H54 (cell line): Measurements from ENCODE around the gene CASP5.
A peak's percentile ranks its signal among the peaks of the same experiment; 100 is the strongest.
"Not testable (repeated sequence)": the region's sequence is repeated elsewhere in the genome, so short reads cannot be mapped to it uniquely, and the experiment has no call there.

Experiments
- DNase-seq: peaks from one replicate; pipeline ENCODE4 v3.0.0; 2011; ENCODE audit warnings: low spot score, mixed read lengths; ENCODE audit not compliant: insufficient read length
- FAIRE-seq: peaks from 3 replicates; lab custom pipeline; 2011; peaks lifted over from hg19 to GRCh38; lab: Jason Lieb, UNC
- POLR2A ChIP-seq: IDR thresholded peaks from 2 replicates; pipeline ENCODE4 v1.6.1; 2011; ENCODE audit warnings: low read depth, mild to moderate bottlenecking, low read length

Gene CASP5

GRCh38 chr11:105045676-105046296 lies 22.8 kb upstream of the CASP5 start:
- FAIRE-seq = no peak
- no peak for DNase-seq

GRCh38 chr11:105044557-105045524 lies 21.9 kb upstream of the CASP5 start, which contains the start of gene CARD16:
Gene CARD16 (minus strand): TSS chr11:105045335. CDS start chr11:105045297, 38 bp downstream.
- peak; percentile 36 for FAIRE-seq
- not testable (repeated sequence) for DNase-seq

More at GRCh38 chr11:105045676-105046296, 22.8 kb upstream of the CASP5 start:
- no peak for TF ChIP-seq POLR2A

GRCh38 chr11:105042178-105042577 lies 19.2 kb upstream of the CASP5 start:
- no peak for TF ChIP-seq POLR2A
- FAIRE-seq (no peak), DNase-seq (no peak)

DNA sequence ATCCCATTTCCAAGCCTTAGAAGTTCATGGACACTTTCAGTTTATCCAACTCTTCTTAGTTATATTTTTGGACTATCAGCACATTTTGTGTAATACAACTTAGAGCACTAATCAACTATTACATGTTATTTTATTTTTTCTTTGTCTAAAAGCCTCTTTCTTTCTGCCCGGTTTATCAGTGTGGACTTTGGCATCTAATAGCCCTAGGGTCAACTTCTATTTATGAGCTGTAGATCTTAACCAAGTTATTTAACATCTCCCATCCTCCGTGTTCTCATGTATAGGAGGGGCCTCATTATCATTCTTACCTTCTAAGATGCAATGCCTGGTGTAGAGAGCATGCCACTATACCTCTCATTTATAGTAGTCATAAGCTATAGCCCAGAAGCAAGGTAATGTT lies 17.7 kb upstream of the CASP5 start:
- DNase-seq = no peak
- FAIRE-seq = no peak
- TF ChIP-seq POLR2A = no peak

DNA sequence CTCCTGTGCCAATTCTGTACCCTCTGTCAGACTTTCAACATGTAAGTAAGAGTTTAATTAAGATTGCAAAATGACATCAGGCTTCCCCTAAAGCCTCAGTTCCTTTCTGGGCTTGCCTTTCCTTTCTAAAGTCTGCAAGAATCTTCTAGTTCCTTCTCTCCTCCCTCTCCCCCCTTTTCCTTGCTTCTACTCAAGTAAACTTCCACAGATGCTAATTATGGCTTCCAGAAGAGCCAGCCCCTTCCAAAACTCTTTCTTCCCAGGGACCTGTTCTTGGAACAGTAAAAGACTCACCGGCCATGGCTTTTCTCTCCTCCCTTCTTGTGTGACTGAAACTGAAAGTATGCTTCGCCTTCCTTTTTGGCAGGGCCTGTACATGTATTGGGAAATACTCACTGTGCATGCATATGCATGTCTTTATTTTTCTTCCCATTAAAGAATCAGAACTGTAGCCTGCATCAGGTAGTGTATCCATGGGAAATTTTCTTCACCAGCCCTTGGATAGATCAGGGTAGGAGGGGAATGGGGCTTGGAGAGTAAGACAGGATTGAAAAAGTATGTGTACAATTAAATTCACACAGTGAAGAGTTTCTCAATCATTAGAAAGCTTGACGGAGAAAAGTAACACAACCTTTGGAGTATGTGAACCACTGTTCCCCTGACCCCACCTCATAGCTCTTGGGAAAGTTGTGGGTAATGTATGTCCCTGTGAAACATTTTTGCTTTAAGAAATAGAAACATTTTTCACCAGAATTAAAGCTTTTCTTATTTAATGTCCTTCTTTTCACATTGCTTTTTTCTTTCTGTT lies 12.0 kb upstream of the CASP5 start, which contains the start of gene CASP1:
Gene CASP1, minus strand, starts transcription at position 332 of the 808 bp plus-strand sequence. Its CDS starts 31 bp downstream, at position 301.
- peak; percentile 50 for FAIRE-seq
- no peak for TF ChIP-seq POLR2A
- no peak for DNase-seq

- DNase-seq, FAIRE-seq: not testable (repeated sequence)
Observed at GRCh38 chr11:105034388-105034787, 11.4 kb upstream of the CASP5 start.

DNA sequence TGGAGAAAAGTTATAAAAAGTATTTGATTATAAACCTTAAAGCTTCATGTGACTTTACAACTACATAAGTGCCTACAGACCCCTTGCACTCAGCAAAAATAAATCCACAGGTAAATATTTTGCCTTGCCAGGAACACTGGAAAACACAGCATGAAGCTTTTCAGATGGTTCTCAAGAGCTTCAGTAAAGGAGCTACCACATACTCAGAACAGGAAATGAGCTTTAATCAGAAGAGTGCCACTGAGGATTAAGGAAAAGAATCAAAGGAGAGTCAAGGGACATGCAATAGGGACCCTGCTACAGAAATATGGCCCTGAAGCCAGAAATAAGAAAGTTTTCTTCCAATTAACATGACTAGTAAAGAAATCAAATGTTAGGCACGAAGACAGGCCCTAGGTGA lies 10.8 kb upstream of the CASP5 start:
- FAIRE-seq = no peak
- no peak for TF ChIP-seq POLR2A
- DNase-seq = no peak

DNA sequence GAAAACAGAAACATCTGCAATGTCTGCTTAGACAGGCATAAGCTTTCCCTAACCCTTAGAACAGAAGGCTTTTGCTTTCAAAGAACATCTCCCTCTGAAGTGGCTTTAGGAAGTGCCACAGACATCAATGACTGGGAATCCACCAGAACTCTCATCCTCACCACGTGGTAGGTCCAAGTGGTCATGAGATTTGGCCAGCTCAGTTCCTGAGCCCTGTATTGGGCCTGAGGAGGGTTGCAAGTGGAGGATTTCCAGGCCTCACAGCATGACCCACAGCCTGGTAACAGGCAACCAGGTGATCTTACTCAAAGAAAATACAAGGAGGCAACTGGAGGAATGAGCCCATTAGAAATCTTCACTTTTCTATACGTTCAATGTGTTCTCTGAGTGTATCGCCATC lies 10.4 kb upstream of the CASP5 start:
- no peak for TF ChIP-seq POLR2A
- FAIRE-seq (no peak), DNase-seq (no peak)

GRCh38 chr11:105032495-105032894 lies 9.5 kb upstream of the CASP5 start:
- DNase-seq (no peak), FAIRE-seq (no peak)
- TF ChIP-seq POLR2A = no peak

DNA sequence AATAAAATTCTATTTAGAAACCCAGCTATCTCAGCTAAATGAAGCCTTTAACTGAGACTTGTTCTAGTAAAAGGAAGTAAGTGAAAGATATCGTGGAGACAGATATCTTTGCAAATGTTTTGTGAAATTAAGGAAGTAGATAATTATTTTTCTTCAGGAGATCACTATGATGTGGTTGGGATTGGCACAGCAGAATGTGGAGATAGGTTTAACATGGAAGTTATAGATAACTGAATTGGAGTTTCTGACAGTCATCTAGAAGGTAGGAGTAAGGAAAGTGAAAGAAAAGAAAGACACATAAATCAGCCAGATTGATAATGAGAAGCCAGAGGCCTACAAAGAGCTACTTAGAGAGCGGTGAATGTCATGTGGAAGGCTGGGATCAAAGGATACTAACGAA lies 4.7 kb upstream of the CASP5 start:
- FAIRE-seq (no peak), DNase-seq (no peak)
- no peak for TF ChIP-seq POLR2A

DNA sequence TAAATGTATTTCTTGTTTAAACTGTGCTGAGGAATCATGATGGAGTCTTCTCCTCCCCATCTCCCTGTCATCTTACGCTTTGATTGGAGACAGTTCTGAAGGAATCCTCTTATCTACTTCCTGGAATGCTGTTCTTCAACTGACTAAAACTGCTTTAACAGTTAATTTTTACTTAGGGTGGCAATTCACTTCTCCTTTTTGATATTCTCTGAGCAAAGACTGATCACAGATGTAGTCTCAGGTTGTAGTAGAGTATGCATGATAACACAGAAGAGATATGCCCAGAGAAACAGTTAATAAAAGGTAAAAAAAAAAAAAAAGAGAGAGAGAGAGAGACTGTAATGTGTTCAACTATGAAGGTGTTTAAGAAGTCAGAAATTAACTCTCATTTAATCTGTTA lies 1.4 kb upstream of the CASP5 start:
- no peak for TF ChIP-seq POLR2A
- DNase-seq (no peak), FAIRE-seq (no peak)

DNA sequence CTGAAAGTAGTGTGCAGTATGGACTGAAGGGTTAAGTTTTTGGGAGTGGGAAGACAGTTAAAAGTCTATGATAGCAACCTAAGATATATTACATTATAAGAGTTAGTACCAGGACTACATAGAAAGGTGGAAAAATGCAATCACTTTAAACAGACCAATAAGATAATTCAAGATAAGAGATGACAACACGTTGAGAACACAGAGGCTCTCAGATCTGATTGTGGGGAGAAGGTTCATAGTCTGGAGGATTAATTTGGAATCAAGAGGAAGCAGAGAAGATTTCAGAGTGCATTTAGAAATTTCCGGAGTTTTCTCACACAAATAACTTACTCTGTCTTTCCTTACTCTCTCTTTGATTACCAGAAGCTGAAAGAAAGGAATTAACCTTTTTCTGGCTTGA lies 441 bp downstream of the CASP5 start:
- DNase-seq (no peak), FAIRE-seq (no peak)
- TF ChIP-seq POLR2A = no peak

DNA sequence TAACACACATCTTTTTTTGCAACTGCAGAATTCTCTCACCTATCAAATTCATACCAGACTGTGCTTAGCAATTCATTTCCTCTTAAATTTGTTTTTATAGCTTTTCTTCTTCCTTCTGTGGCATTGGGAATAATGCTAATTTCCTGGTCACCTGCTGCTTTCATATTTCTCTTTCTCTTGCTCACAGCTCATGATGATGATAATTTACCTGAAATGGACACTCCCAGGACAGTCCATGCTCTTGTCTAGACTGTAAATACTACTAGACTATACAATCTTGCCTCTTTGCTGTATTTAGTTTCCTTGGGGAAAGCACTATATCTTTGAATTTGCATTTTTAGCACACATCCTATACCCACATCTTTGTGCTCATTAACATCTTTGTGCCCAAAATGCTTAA lies 15.5 kb downstream of the CASP5 start:
- DNase-seq (no peak), FAIRE-seq (no peak)
- no peak for TF ChIP-seq POLR2A

DNA sequence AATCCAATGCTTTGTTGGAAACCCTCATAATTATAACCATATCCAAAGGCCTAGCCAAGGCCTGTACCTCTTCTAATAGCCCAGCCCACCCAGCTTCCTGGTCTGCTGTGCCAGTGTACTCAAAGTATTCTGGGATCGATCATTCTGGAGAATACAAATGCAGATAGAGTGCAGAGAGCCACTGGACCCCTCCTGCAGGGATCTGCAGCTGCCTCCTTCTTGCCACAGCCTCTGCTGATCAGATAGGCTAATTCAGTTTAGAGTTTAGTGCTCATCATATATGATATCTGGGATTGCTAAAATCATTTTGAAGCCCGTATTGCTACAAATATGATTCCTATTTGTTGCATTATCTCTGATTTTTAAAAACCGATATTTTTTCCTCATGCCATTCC lies 17.5 kb downstream of the CASP5 start:
- FAIRE-seq (no peak), DNase-seq (no peak)
- no peak for TF ChIP-seq POLR2A
